SH-SY5Y (cell line): ENCODE data around the gene SLC44A2.

Experiments used
- GATA2 ChIP-seq: IDR thresholded peaks from 2 replicates; pipeline ENCODE4 v1.6.1; 2011; ENCODE audit warnings: mild to moderate bottlenecking, low read depth, low read length
- GATA3 ChIP-seq: IDR thresholded peaks from 2 replicates; pipeline ENCODE4 v1.6.1; 2011; ENCODE audit warnings: low read depth, mild to moderate bottlenecking, low read length, moderate library complexity

DNA sequence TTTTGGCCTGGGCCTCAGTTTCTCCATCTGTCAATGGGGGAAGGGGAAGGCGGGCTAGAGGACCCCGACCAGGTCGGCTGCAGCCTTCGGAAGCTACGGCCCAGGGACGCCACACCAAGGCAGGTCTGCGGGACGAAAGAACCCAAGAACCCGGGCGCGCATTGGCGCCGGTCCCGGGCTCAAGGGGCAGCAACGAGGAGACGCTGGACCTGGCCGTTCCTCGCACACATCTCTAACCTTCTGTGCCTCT is 28.1 kb downstream of the SLC44A2 start:
- TF ChIP-seq GATA2 (no peak), GATA3 (no peak)
